ENCODE results near the gene ADGRL3.

The ADGRL3 gene

DNA sequence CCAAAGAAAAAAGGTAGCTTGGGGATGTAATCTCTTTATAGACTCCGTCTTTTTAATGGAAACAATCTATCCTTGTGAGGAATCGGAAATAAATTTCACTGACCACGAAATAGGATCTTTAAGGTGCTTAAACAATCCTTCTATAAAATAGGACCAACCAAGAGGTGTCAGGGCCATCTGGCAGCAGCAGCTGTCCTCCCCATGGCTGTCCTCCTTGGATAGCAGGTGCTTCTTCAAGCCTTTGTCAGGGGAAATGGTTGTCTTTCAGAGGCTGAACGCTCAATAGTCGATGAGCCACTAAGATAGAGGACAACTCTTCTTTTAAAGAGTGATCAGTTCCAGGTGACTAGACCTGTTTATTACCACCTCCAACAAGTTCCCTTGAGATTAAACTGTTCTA is 231.0 kb downstream of the ADGRL3 start:
- DNase-seq: no peak

DNA sequence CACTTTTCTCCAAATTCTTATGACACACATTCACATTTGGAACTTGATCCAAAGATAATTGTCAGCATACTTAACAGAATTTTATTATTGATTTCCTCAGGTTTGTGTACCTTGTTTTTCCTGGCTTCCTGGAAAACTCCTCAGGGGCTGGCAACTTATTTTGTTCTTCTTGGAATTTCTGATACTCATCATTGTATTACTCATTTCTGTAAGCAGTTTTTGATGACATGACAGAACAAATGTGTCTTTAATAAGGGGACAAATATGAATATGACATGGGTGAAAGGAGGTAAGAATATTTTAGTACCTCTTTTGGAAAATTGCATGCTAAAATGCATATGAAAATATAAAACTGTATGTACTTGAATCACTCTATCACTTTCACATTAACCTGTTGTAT is 237.8 kb downstream of the ADGRL3 start:
- no peak for DNase-seq

DNA sequence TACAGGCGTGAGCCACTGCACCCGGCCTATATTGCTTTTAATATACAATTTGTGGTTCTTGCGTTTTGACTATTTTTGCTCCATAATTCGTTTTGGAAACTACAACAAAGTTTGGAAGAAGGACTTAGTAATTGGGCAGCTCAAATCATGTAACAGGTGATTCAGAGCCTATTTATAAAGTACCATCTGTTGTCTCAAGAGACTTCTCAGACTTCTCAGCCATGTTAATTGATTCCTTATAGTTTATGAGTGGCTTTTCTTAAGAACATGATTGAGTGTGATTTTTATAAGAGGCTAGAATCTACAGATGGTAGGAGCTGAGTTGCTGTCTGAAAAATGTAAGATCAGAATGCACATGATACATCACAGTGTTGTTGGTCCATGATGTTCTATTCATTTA is 240.2 kb downstream of the ADGRL3 start:
- DNase-seq: no peak

DNA sequence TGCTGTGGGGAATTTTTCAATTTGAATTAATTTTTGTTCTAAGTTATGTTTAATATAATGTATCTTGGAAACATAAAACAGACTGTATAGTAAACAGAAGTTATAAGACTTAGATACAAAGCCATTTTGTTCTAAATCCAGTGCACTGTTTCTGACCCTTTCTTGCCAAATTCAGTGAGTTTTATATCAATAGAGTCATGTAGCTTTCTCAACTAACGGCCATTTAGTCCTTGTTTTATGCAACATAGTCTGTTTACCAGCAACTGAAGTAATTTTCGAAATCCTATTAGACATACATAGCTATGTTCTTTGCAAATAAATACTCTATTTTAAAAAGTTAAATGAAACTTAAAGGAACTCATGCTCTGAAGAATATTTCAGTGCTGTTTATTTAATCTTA is 242.8 kb downstream of the ADGRL3 start:
- no peak for DNase-seq

DNA sequence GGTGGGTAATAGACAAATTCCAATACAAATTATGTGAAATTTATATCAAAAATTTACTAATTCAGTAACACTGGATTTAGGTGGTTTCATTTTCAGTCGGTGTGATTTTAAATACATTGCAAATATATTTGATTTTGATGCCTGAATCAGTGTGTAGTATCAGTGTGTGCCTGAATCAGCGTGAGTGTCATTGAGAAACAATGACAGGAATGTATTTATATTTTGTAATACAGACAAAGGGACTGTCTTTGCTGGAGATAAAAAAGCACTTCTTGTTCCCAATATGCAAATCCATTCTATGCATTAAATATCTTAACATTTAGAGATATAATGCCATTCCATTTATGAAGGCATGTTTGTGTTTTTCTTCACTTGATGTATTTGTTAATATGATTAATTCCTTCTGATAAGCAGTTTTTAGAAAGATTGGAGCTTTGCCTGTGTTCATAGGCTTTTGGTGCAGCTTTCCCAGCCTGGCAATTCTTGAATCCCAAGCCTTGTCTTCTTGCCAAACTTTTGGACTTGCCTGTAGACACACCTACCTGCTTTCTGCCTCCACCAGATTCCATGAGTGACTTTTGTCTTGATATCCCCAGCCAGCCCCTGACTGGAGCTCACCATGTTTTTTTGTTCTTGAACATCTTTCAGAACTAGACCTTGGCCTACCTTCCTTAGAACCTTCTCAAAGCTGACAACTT is 243.8 kb downstream of the ADGRL3 start:
- no peak for DNase-seq

DNA sequence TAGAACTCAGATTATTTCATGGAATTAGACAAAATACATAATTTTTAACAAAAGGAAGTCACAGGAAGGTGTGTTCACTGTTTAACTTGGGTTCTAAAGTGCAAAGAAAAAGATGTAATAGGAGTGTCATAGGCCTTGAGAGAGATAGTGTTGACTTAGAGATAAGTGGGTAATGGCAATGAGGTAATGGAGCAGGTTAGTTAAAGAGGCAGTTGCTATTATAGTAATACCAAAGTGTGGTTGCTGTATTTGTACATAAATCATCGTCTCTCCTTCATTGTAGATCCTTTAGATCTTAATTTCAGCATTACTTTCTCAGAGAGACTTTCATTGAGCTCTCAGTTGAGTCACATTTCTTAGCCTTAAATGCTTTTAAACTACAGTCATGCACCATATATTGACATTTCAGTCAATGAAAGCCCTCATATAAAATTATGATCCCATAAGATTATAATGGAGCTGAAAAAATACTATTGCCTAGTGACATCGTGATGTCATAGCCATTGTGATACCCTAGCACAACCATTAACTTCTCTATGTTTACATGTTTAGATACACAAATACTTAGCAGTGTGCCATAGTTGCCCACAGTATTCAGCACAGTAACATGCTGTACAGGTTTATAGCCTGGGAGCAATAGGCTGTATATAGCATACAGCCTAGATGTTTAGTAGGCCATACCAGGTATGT is 245.4 kb downstream of the ADGRL3 start:
- DNase-seq: no peak

DNA sequence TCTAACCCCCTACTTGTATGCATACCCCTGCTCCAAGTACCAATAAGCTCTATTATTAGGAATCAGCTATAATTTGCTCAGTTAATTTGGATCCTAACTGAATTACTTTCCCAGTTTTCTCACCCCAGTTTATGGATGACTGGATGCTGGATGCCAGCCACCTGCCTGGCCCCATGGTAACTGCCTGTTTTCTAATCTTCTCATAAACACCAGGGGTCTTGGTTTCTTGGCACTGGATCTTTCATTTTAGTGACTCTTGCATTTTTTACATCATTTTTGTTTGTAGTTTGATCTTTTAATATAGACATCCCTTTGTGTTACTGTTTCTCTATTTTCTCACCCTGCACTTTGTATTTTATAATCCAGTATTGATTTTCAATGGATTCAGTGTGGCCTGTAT is 246.8 kb downstream of the ADGRL3 start:
- DNase-seq: no peak

DNA sequence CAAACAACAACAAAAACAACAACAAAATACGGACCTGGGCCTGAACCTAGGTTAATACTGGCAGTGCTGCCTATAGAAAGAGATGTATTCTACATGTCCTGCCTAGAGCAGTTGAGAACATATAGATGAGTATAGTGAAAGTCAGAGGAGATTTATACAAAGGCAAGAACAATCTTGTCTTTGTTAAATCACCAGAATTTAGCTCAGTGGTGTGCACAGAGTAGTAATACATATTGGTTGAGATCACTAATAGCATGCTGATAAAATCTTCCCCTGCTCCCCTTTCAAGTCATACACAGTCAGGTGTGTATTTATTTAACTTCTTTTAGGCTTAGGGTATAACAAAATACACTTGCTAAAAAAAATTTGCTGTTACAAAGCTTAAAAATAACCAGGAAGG is 247.8 kb downstream of the ADGRL3 start:
- DNase-seq: no peak

DNA sequence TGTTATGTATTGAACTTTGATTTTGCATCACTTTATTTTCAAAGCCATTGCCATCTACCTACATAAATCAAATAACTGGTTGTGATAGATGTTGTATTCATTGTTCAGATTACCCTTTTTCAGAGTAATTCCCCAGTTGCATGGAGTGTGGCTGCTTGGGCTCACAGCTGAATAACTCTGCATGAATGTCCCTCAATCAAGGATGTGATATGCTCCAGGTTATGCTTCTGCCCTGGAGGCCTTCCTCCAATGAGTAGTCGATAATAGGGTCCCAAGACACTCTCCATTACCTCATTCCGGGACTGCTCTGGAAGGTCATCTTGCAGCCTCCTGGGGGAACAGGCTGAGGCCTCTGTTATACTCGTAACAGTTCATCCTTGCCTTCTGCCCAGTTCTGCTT is 251.8 kb downstream of the ADGRL3 start:
- DNase-seq: no peak

DNA sequence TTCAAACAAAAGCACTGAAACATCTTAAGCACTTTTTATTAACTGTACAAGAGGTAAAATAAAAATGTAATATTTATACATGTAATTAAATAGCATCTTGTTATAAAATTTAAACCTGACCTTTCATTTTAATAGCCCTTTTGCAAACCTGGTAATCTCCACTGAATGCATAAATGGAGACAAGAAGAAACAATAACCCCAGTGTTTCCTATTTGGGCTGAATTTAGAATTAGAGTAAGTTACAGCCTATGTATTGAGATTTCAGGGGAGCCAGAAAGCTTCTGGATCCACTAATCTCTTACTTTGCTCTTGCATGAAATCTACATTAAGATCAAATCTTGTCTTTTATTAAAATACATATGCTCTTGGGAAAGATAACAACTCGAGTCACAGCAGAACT is 261.8 kb downstream of the ADGRL3 start:
- DNase-seq: no peak

DNA sequence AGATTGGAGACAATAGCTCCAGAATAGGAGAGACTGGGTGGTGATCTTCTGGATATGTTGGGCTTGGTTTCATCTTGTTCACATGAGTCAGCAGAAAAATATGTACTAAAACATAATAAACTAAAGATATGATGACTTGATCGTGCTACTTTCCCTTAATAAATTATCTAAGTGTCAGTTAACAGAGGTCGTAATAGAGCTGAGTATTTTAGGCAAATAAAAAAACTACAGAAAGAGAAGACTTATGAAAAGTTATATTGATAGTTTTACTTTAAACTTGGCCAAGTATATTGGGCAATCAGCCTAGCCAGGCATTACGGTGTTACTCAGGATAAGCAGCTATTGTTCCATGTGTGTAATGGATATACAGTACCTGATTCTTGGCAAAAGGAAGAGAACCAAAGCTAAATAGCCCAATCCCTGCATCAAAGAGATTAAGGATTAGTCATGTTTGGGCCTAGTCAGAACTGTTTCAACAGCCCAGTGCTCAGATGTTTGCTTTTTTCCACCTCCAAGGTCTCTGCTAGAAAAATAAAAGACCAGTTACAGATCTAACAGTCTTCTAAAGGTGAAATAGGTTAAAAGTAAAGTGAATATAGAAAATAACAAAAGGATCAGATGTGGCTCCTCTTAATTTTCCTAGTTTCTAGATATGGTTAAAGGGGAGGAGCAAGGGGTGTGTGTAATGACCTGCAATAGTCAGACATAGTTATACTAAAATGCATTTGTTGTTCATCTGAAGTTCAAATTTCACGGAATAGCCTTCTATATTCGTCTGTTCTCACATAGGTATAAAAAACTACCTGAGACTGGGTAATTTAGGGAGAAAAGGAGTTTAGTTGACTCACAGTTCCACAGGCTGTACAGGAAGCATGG is 262.6 kb downstream of the ADGRL3 start:
- DNase-seq: no peak

DNA sequence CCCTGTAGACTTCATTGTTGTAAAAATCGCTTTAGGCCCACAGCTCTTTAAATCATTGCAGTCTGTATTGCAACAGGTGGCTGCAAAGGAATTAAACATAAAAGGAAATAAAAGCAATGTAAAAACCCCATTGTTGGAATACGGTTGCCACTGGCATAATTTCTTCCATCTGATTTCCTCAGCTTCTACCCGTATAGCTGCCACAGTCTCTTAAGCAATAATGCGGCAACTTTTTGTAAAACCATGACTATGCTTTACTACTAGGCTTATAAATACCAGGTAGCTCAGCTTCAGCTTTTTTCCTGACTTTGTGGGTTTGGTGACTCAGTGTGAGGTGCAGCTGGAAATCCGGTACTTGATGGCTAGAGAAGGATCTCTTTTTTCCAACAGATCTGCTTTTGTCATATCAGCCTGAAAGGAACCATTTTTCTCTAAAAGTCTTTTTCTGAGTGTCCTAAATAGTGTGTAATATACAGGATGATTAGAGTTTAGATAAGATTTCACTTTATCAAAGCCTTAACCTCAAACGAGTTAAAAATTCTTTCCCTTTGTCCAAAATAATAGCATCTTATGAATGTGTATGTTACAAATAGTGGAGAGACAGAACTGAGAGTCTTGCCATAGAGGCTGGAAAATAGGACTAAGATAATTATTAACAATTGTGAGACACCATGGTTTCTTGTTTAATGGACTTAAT is 268.0 kb downstream of the ADGRL3 start:
- no peak for DNase-seq

DNA sequence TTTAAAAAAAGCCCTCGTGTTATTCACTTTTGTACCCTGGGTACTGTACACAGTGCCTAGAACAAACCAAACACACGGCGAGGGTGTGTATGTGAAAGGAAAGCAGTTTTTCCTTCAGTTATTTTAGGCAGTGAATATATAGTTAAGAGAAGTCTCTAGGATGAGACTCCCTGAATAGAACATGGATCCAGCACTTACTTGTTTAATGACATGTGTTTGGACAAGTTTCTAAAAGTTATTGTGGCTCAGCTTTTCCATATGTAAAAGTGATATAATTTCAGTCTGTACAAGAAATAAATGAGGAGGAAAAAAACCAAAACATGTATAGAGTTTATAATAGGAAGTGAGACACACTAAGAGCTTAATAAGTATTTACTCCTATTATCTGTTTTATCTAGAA is 273.2 kb downstream of the ADGRL3 start:
- DNase-seq: no peak

DNA sequence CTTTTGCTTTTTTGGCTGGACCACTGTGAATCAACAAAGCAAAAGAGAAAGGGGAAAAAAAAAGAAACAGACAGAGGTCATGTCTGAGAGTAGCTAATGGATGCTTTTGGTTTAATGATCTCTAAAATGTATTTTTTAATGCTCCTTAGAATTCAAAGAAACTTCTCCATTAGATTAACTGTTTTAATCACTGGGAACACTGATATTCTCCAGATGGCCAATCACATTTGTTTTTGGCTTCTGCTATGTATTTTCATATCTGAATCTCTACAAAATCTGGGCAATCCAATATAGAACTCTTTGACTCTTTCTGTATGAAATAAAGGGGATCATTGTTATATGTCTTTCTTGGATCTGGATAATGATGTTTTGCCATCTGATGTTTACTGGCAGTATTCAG is 278.2 kb downstream of the ADGRL3 start:
- DNase-seq: no peak

DNA sequence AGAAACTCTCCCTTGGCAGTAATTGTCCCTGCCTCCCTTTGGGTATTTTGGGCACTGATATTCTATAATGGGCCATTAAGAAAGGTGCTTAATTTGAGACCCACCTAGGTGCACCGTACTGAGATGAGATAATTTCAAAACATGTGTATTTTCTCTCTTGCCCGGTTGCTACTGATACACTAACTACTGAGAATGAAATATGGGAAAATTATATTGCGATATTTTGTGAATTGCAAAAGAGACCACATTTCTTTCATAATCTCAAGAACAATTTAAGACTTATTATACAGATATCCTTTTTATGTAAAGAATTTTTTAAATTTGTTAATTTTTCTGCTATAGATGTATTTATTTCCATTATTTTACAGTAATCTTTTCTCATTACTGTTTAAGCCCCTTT is 284.9 kb downstream of the ADGRL3 start:
- DNase-seq: no peak

DNA sequence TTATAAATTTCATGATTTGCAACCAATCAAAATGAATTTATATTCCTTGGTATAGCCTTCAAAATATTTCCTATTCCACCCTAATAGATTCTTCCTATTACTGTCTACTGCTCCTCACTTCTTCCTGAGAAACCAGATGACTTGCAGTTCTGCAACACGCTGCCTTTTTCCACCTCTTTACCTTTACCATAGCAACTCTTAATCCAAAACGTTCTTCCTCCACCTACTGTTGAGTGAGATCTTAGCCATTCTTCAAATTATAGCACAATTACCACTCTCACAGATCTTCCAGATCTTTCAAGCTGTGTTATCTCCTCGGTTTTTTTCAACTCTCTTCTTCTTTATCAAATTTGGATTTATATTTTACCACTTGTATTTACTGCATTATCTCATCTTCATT is 289.8 kb downstream of the ADGRL3 start:
- DNase-seq: no peak

DNA sequence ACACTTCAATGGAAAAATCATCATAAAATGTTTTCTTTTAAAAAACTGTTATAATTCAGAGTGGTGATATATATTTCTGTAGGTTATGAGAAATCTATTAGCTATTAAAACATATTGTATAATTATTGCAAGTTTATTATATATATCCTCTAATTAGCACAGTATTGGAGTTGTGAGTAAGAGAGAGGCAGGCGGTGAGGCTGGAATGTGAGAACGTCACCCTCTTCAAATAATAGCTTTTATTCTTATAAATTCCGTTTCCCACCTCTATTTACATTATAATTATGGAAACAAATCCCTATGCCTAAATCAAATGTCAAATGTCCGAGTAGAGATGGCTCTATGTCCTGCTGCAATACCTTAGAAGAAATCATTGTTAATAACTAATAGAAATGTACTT is 292.9 kb downstream of the ADGRL3 start:
- DNase-seq: no peak

DNA sequence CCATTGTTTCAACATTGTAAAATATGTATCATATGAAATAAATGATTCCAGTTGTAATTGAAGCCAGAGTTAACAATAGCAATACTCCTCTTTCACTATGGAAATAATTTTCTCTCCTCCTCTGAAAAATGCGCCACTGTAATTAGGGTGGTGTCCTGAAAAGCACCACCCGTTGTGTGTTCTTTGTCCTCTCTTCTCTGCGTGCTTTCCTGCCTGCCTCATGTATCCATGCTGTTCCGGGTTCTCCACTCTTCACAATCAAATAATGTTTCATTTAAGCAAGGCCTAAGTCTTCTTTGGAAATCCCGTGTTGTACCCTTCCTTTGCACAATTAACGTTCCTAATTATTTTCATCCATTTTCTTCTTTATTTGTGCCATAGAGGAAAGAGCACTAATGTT is 293.3 kb downstream of the ADGRL3 start:
- DNase-seq: no peak

DNA sequence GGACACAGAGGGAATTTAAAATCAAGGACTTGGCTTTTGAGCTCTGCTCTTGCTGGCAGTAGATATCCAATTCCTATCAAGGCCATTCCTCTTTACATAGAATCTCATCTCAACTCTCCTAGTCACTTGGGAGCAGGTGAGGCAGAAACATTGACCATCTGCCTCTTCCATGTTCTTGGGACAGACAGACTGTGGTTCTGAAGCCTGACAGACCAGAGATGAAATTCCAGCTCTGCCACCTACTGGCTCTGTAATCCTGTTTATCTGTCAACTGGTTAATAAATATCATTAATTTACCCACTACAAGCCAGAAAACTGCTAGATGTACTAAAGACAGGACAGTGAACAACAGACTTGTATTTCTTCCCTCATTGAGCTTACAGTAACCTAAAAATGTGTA is 300.8 kb downstream of the ADGRL3 start:
- no peak for DNase-seq

DNA sequence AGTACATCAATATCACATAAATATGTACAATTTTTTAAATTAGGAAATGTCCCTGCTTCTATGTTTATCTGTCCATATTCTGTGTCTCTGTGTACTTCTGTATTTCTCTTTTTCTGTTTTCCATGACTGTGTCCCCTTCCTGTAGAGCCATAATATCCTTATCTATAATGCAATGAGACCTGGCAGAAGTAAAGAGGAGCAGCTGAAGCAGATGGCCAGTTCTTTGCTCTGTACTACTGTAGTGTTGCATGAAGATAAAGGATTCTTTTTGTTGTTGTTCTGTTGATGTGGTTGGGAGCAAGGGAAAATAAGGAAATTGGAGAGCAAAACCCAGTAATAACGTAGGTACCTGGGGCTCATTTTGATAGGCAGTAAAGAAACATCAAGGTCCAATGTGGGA is 301.7 kb downstream of the ADGRL3 start:
- DNase-seq: no peak

DNA sequence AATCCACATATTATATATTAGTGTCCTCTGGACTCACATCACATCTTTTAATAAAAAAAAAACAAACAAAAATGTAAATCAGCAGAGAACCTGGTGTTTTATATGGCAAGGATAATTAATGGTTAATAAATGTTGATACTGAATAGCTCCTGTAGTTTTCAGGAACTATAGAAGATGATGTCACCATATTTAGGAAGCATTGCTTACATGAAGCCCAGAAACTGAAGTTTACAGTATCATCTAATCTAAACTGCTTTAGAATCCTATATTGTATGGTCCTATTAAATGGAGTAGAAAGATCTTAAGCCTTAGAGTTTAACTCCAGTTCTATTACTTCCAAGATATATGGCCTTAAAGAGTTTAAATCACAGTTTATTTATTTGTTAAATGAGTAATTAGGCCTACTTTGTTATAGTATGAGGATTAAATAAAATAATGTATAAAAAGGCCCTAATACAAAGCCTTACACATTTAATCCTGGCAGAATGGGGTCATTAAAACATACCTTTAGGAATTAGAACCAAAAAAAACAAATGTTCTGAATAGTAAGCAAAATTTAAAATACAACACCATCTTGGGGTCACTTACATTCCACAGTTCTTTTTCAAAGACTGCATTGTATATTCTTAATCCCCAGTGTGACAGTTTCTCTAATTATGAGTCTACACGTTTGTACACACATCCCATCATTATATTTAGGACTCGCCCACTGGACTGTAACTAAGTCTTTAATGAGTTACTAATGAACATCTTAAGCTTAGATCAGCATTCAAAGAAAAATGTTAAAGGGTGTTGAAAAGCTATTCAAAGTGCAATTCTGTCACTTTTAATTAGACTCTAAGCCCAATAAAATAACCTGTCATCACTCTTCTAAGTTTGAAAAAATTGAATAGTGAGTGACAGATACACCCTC is 305.9 kb downstream of the ADGRL3 start:
- no peak for DNase-seq

DNA sequence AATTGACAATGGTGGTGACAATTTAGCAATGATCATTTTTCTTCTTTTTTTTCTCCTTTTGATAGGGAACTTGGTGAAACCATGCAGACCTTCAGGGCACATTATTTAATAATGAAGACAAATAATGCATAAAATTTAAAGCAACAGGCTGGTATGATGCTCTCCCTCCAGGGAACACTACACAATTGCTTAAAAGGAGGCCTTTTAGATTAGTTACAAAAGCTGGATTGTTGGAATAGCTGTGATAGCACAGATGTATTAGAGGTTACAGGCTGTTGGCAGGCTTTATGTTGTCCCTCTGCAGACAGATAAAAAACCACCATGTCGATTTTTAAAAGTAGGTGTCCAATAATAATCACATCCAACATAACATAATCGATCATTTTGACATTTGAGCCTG is 307.0 kb downstream of the ADGRL3 start:
- DNase-seq: no peak
